Measurements from ENCODE around the gene NLRP4.

The NLRP4 gene

DNA sequence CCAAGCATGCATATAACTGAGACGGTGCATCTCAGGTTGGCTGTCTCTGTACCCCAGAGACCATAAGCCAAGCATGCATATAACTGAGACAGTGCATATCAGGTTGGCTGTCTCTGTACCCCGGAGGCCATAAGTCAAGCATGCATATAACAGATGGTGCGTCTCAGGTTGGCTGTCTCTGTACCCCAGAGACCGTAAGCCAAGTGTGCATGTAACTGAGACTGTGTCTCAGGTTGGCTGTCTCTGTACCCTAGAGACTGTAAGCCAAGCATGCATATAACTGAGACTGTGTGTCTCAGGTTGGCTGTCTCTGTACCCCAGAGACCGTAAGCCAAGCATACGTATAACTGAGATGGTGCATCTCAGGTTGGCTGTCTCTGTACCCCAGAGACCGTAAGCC, 30.8 kb downstream of the NLRP4 start:
- FAIRE-seq (no peak), DNase-seq (ENCODE audit: insufficient read length, low spot score) (no peak)
- TF ChIP-seq TAF1 (IDR thresholded peaks at IDR 0.05; ENCODE audit: low read depth, low read length) = no peak
- no peak for TF ChIP-seq POLR2A (IDR thresholded peaks at IDR 0.05; ENCODE audit: low read depth, low read length)
- no peak for TF ChIP-seq SPI1 (IDR thresholded peaks at IDR 0.05; ENCODE audit: low read depth, low read length)
- no peak for TF ChIP-seq POU2F2 (IDR thresholded peaks at IDR 0.05; ENCODE audit: low read depth, low read length)
- TF ChIP-seq POLR2AphosphoS5 (IDR thresholded peaks at IDR 0.05; ENCODE audit: low read depth, low read length) = no peak

DNA sequence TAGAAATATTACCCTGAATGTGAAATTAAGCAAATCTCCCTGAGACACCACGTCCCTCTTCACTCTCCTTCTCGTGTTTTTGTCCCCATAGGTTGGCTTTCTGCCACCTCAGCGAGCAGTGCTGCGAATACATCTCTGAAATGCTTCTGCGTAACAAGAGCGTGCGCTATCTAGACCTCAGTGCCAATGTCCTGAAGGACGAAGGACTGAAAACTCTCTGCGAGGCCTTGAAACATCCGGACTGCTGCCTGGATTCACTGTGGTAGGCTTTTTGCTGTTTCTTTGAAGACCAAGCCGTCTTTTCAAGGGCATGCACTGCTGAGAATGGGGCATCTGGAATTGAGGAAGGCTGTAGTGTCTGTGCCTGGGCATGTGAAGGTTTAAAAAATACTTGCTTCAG, 34.4 kb downstream of the NLRP4 start:
- no peak for DNase-seq (ENCODE audit: insufficient read length, low spot score)
- no peak for FAIRE-seq
- TF ChIP-seq POLR2AphosphoS5 (IDR thresholded peaks at IDR 0.05; ENCODE audit: low read depth, low read length) (no peak), POU2F2 (IDR thresholded peaks at IDR 0.05; ENCODE audit: low read depth, low read length) (no peak), SPI1 (IDR thresholded peaks at IDR 0.05; ENCODE audit: low read depth, low read length) (no peak)

DNA sequence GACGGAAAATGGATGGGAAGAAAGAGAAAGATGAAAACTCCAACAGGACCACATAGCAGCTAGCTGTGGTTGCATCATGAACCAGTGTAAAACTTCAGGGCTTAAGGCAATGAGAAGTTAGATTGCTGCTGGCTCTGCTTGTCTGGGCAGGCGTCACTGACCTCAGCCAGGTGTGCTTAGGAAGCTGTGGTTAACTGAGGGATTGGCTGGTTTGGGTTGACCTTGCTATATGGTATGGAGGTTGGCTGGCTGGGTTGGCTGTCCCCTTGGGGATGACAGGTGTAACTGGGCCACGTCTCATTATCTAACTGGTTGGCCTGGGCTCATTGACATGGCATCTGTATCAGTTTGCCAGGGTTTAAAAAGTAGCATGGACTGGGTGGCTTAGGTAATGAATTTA, 40.9 kb downstream of the NLRP4 start:
- no peak for DNase-seq (ENCODE audit: insufficient read length, low spot score)
- TF ChIP-seq SPI1 (IDR thresholded peaks at IDR 0.05; ENCODE audit: low read depth, low read length) (no peak), TAF1 (IDR thresholded peaks at IDR 0.05; ENCODE audit: low read depth, low read length) (no peak), PAX5 (IDR thresholded peaks at IDR 0.05; ENCODE audit: insufficient read depth, low read length, severe bottlenecking) (no peak), POU2F2 (IDR thresholded peaks at IDR 0.05; ENCODE audit: low read depth, low read length) (no peak), POLR2A (IDR thresholded peaks at IDR 0.05; ENCODE audit: low read depth, low read length) (no peak), POLR2AphosphoS5 (IDR thresholded peaks at IDR 0.05; ENCODE audit: low read depth, low read length) (no peak)
- FAIRE-seq = no peak

DNA sequence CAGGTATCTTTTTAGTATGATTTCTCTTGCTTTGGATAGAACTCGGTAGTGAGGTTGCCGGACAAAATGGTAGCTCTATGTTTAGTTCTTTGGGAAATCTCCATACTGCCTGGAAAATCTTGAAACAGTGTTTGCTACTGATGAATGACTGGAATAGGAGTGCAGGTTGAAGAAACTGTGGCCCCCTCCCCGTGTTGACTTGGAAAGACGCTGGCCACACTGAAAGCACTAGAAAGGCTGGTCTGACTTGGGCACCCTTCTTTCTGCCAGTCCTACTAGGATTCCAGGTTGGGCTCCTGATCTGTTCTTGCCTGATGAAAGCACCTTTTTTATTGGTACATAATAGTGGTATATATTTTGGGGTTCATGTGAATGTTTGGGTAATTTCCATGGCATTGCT, 46.3 kb downstream of the NLRP4 start:
- DNase-seq (ENCODE audit: insufficient read length, low spot score) = no peak
- TF ChIP-seq POLR2A (IDR thresholded peaks at IDR 0.05; ENCODE audit: low read depth, low read length) = no peak
- TF ChIP-seq TAF1 (IDR thresholded peaks at IDR 0.05; ENCODE audit: low read depth, low read length) = no peak
- TF ChIP-seq POU2F2 (IDR thresholded peaks at IDR 0.05; ENCODE audit: low read depth, low read length) = no peak
- no peak for TF ChIP-seq SPI1 (IDR thresholded peaks at IDR 0.05; ENCODE audit: low read depth, low read length)
- no peak for TF ChIP-seq PAX5 (IDR thresholded peaks at IDR 0.05; ENCODE audit: insufficient read depth, low read length, severe bottlenecking)
- no peak for TF ChIP-seq POLR2AphosphoS5 (IDR thresholded peaks at IDR 0.05; ENCODE audit: low read depth, low read length)
- FAIRE-seq = no peak

DNA sequence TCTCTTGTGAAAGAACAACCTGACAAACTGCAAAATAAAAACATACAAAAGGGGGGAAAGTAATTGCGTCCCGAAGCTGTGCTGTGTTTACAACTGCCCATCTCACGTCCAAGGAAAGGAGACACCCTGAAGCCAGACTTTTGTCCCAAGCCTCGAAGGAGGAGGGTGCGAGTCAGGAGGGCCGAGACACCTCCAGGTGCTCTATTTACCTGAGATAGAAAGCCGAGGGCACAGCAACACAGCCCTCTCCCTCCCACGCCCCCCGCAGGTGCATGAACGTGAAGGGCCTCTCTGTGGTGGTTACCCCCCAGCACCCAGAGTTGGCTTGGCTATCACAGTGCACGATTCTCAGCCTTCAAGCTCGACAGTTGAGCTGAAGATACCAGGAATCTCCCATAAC, 62.6 kb downstream of the NLRP4 start:
- FAIRE-seq (no peak), DNase-seq (ENCODE audit: insufficient read length, low spot score) (no peak)
- TF ChIP-seq PAX5 (IDR thresholded peaks at IDR 0.05; ENCODE audit: insufficient read depth, low read length, severe bottlenecking) = no peak
- TF ChIP-seq POLR2A (IDR thresholded peaks at IDR 0.05; ENCODE audit: low read depth, low read length) = no peak
- no peak for TF ChIP-seq TAF1 (IDR thresholded peaks at IDR 0.05; ENCODE audit: low read depth, low read length)
- no peak for TF ChIP-seq POU2F2 (IDR thresholded peaks at IDR 0.05; ENCODE audit: low read depth, low read length)
- no peak for TF ChIP-seq SPI1 (IDR thresholded peaks at IDR 0.05; ENCODE audit: low read depth, low read length)
- TF ChIP-seq POLR2AphosphoS5 (IDR thresholded peaks at IDR 0.05; ENCODE audit: low read depth, low read length) = no peak

DNA sequence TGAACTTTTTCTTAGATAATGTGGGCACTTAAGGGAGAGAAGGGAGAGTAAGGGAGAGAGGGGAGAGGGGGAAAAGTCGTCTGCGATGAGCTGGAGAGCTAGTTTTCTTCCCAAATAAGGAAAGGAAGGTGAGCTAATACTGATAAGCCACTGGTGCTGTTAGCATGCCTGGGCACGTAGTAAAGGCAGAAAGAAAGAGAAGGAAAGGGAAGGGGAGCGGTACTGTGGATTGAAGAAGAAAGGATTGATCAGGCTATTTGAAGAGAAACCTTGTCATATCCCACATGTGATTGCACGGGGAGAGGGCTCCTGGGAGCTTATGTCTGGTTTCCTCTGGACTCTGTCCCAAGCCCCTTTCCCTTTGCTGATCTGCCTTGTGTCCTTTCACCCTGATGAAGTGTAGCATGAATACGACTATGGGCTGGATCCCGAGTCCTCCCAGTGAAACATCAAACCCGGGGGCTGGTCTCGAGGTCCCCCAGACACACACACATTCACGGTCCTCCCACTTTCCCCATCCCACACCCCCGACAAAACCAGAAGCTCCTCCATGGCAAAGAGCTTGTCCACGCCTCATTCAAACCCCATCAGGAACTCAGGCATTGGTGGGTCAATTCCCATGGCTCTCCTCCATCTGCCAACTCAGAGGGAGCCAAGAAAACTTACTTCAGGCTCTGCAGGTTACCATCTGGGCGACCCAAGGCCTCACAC, 65.2 kb downstream of the NLRP4 start:
- FAIRE-seq (no peak), DNase-seq (ENCODE audit: insufficient read length, low spot score) (no peak)

DNA sequence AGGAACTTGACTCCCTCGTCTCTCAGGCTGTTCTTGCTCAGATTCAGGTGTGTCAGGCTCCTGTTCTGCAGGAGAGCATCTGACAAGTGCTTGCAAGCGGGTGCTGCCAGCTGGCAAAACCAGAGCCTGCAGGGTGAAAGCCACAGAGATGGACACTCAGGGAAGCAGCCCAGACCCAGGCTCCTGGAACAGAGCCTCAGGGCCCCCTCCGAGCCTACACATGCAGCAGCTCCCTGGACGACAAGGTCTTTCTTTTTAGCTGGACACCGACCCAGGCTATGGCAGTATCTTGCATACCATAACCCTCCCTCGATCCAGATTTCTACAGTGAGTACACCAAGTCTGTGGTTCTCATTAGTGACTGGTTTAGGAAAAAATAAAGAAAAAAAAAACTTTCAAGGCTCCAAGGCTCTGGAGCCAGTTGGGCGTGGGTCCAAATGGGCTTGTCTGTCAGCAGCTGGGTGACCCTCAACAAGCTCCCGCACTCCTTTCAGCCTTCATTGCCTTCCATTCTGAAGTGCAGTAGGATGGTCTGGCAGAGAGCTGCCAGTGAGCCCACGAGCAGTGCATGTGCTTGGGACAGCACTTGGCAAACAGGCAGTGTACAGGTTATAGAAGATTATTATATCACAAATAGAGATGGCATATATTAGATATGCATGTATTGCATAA, 65.9 kb downstream of the NLRP4 start:
- DNase-seq (ENCODE audit: insufficient read length, low spot score) (no peak), FAIRE-seq (no peak)
- no peak for TF ChIP-seq TAF1 (IDR thresholded peaks at IDR 0.05; ENCODE audit: low read depth, low read length)
- no peak for TF ChIP-seq POLR2A (IDR thresholded peaks at IDR 0.05; ENCODE audit: low read depth, low read length)
- TF ChIP-seq PAX5 (IDR thresholded peaks at IDR 0.05; ENCODE audit: insufficient read depth, low read length, severe bottlenecking) = no peak
- TF ChIP-seq POU2F2 (IDR thresholded peaks at IDR 0.05; ENCODE audit: low read depth, low read length) = no peak
- TF ChIP-seq SPI1 (IDR thresholded peaks at IDR 0.05; ENCODE audit: low read depth, low read length) = no peak

More for the DNA sequence above, 65.2 kb downstream of the NLRP4 start:
- TF ChIP-seq POU2F2 (IDR thresholded peaks at IDR 0.05; ENCODE audit: low read depth, low read length) = no peak
- TF ChIP-seq TAF1 (IDR thresholded peaks at IDR 0.05; ENCODE audit: low read depth, low read length) = no peak
- no peak for TF ChIP-seq PAX5 (IDR thresholded peaks at IDR 0.05; ENCODE audit: insufficient read depth, low read length, severe bottlenecking)
- no peak for TF ChIP-seq POLR2A (IDR thresholded peaks at IDR 0.05; ENCODE audit: low read depth, low read length)
- no peak for TF ChIP-seq SPI1 (IDR thresholded peaks at IDR 0.05; ENCODE audit: low read depth, low read length)
- TF ChIP-seq POLR2AphosphoS5 (IDR thresholded peaks at IDR 0.05; ENCODE audit: low read depth, low read length) = no peak

DNA sequence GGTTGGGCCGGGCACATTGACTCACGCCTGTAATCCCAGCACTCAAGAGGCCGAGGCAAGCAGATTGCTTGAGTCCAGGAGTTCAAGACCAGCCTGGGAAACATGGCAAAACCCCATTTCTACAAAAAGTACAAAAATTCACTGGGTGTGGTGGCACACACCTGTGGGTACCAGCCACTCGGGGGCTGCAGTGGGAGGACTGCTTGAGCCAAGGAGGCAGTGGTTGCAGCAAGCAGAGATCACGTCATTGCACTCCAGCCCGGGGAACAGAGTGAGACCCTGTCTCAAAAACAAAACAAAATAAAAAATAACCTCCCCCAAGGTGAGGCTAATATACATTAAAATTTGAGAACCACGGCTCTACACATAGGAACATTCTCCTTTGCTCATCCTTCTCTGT, 70.9 kb downstream of the NLRP4 start:
- TF ChIP-seq TAF1 (IDR thresholded peaks at IDR 0.05; ENCODE audit: low read depth, low read length) (no peak), SPI1 (IDR thresholded peaks at IDR 0.05; ENCODE audit: low read depth, low read length) (no peak), PAX5 (IDR thresholded peaks at IDR 0.05; ENCODE audit: insufficient read depth, low read length, severe bottlenecking) (no peak), POLR2AphosphoS5 (IDR thresholded peaks at IDR 0.05; ENCODE audit: low read depth, low read length) (no peak), POLR2A (IDR thresholded peaks at IDR 0.05; ENCODE audit: low read depth, low read length) (no peak), POU2F2 (IDR thresholded peaks at IDR 0.05; ENCODE audit: low read depth, low read length) (no peak)
- FAIRE-seq (no peak), DNase-seq (ENCODE audit: insufficient read length, low spot score) (no peak)

DNA sequence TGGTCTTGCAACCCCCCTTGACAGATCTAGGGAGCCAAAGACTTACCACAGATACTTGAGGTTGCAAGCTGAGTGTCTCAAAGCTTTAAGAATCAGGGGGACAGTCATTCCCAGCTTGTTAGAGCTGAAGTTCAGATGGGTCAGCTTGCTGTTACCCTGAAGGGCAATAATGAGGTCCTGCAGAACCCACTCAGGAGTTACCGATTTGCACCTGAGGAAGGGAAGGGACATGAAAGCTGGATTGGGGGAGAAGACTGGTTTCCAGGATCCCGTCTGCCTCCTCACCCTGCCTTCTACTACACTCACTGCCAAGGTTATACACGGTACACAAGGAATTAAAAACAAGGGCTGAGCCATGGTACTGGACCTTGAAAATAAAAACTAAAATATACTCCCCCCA, 71.4 kb downstream of the NLRP4 start:
- FAIRE-seq = no peak
- TF ChIP-seq TAF1 (IDR thresholded peaks at IDR 0.05; ENCODE audit: low read depth, low read length) = no peak
- no peak for TF ChIP-seq POLR2AphosphoS5 (IDR thresholded peaks at IDR 0.05; ENCODE audit: low read depth, low read length)
- TF ChIP-seq POLR2A (IDR thresholded peaks at IDR 0.05; ENCODE audit: low read depth, low read length) = no peak
- TF ChIP-seq SPI1 (IDR thresholded peaks at IDR 0.05; ENCODE audit: low read depth, low read length) = no peak
- no peak for TF ChIP-seq POU2F2 (IDR thresholded peaks at IDR 0.05; ENCODE audit: low read depth, low read length)
- no peak for TF ChIP-seq PAX5 (IDR thresholded peaks at IDR 0.05; ENCODE audit: insufficient read depth, low read length, severe bottlenecking)
- DNase-seq (ENCODE audit: insufficient read length, low spot score) = no peak

Data from GM12891 (cell line).